ENCODE data around the gene PLAU.
"Not testable (repeated sequence)": the region's sequence is repeated elsewhere in the genome, so short reads cannot be mapped to it uniquely, and the experiment has no call there.

The PLAU gene

GRCh38 chr10:73920089-73920488 is 9.2 kb downstream of the PLAU start:
- in situ Hi-C loops (cut with MboI; ENCODE audit: low sequenced_read_pairs): no loop called here

- in situ Hi-C loops (cut with MboI; ENCODE audit: low sequenced_read_pairs): no loop called here
Observed at GRCh38 chr10:73922007-73922863, 11.3 kb downstream of the PLAU start.

- in situ Hi-C loops (cut with MboI; ENCODE audit: low sequenced_read_pairs): no loop called here
Observed at GRCh38 chr10:73922864-73923133, 11.9 kb downstream of the PLAU start.

GRCh38 chr10:73923935-73924598 is 13.1 kb downstream of the PLAU start:
- in situ Hi-C loops (cut with MboI; ENCODE audit: low sequenced_read_pairs): no loop called here

GRCh38 chr10:73924935-73925334 is 14.0 kb downstream of the PLAU start:
- in situ Hi-C loops (cut with MboI; ENCODE audit: low sequenced_read_pairs): no loop called here

- in situ Hi-C loops (cut with MboI; ENCODE audit: low sequenced_read_pairs): no loop called here
Observed at GRCh38 chr10:73925539-73925938, 14.6 kb downstream of the PLAU start.

- in situ Hi-C loops (cut with MboI; ENCODE audit: low sequenced_read_pairs): no loop called here
Observed at GRCh38 chr10:73926152-73926764, 15.3 kb downstream of the PLAU start.

- in situ Hi-C loops (cut with MboI; ENCODE audit: low sequenced_read_pairs): not testable (repeated sequence)
Observed at GRCh38 chr10:73930630-73931327, 19.8 kb downstream of the PLAU start.

- in situ Hi-C loops (cut with MboI; ENCODE audit: low sequenced_read_pairs): no loop called here
Observed at GRCh38 chr10:73931767-73932619, 21.1 kb downstream of the PLAU start.

GRCh38 chr10:73932620-73933112 is 21.7 kb downstream of the PLAU start:
- in situ Hi-C loops (cut with MboI; ENCODE audit: low sequenced_read_pairs): no loop called here

GRCh38 chr10:73934074-73934473 is 23.1 kb downstream of the PLAU start:
- in situ Hi-C loops (cut with MboI; ENCODE audit: low sequenced_read_pairs): no loop called here

- in situ Hi-C loops (cut with MboI; ENCODE audit: low sequenced_read_pairs): no loop called here
Observed at GRCh38 chr10:73935895-73936294, 25.0 kb downstream of the PLAU start.

- in situ Hi-C loops (cut with MboI; ENCODE audit: low sequenced_read_pairs): no loop called here
Observed at GRCh38 chr10:73937333-73938043, 26.6 kb downstream of the PLAU start.

- in situ Hi-C loops (cut with MboI; ENCODE audit: low sequenced_read_pairs): no loop called here
Observed at GRCh38 chr10:73940634-73941221, 29.8 kb downstream of the PLAU start.

GRCh38 chr10:73941300-73941699 is 30.4 kb downstream of the PLAU start:
- in situ Hi-C loops (cut with MboI; ENCODE audit: low sequenced_read_pairs): no loop called here

- in situ Hi-C loops (cut with MboI; ENCODE audit: low sequenced_read_pairs): no loop called here
Observed at GRCh38 chr10:73944356-73945100, 33.6 kb downstream of the PLAU start.

- in situ Hi-C loops (cut with MboI; ENCODE audit: low sequenced_read_pairs): no loop called here
Observed at GRCh38 chr10:73946253-73947145, 35.6 kb downstream of the PLAU start.

All from hTERT RPE-1 (cell line).